Measurements from ENCODE around the gene SPOP. TPM values are rescaled to one million over a fixed set of nuclear protein-coding genes. Genes with fewer than 3 reads are reported as not detected.
"Not testable (repeated sequence)": the region's sequence is repeated elsewhere in the genome, so short reads cannot be mapped to it uniquely, and the experiment has no call there.

Gene SPOP
- total and polyA plus RNA-seq, 9 of the 15 experiments (the other 6 are each of a cell fraction or from before 2014, with no cell fraction given): 34.2 to 65.9 (median 39.7) TPM

DNA sequence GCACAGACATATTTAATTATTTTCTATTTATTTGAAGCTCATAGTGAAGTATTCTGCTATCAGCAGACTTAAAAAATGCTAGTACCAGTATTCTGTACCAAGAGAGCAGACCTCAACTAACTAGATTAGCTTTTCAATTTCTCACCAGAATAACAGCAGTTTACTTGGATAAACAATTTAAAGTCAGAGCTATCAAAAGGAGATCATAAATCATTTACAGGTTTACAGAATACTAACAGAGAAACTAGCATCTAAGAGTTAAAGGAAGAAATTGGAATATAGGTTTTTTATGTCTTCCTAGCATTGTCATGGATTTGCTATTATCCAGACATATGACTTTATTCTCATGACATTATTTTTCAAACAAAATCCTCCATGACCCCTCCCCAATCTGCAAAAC, 3.4 kb downstream of the SPOP start (continued):
- TF ChIP-seq, protein P1, sequence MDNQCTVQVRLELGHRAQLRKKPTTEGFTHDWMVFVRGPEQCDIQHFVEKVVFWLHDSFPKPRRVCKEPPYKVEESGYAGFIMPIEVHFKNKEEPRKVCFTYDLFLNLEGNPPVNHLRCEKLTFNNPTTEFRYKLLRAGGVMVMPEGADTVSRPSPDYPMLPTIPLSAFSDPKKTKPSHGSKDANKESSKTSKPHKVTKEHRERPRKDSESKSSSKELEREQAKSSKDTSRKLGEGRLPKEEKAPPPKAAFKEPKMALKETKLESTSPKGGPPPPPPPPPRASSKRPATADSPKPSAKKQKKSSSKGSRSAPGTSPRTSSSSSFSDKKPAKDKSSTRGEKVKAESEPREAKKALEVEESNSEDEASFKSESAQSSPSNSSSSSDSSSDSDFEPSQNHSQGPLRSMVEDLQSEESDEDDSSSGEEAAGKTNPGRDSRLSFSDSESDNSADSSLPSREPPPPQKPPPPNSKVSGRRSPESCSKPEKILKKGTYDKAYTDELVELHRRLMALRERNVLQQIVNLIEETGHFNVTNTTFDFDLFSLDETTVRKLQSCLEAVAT (IDR thresholded peaks at IDR 0.05): no peak
- no peak for TF ChIP-seq TGIF2 (CRISPR knock-in tag; IDR thresholded peaks at IDR 0.05)
- TF ChIP-seq NEUROD1 (IDR thresholded peaks at IDR 0.05; ENCODE audit: borderline replicate concordance, low read depth, low read length, partially characterized antibody): no peak
- TF ChIP-seq DIDO1 (tag; IDR thresholded peaks at IDR 0.05; ENCODE audit: low read depth): no peak
- TF ChIP-seq ZKSCAN3 (CRISPR knock-in tag; IDR thresholded peaks at IDR 0.05): no peak

DNA sequence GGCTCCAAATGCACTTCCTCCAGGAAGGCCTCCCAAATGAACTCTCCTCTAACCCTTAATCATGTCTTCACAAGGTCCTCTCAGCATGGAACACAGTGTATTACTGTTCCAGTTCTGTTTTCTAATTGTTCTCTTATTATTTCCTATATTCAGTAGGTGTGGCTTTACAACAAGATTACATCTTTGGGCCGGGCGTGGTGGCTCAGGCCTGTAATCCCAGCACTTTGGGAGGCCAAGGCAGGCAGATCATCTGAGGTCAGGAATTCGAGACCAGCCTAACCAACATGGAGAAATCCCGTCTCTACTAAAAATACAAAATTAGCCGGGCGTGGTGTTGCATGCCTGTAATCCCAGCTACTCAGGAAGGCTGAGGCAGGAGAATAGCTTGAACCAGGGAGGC, 4.2 kb downstream of the SPOP start:
- H3K4me2 ChIP-seq (ENCODE audit: insufficient read depth, low read length); in situ Hi-C loops (cut with MboI); H3K27ac ChIP-seq (ENCODE audit: extremely low read depth, low read depth, low read length); BruUV-seq (replicated peaks); FAIRE-seq; H4K20me1 ChIP-seq (replicated peaks; ENCODE audit: control insufficient read depth, insufficient read depth, low read length); H2AFZ ChIP-seq (ENCODE audit: low read depth, low read length); intact Hi-C loops (cut with micrococcal nuclease); CTCF ChIA-PET (ENCODE audit: low intra/inter-chr PET ratio); H3K9me1 ChIP-seq (ENCODE audit: control insufficient read depth, insufficient read depth, low read length); H3K4me3 ChIP-seq; DNase-seq (ENCODE audit: extremely low read depth in 1 of 4, low spot score in 3 of 4); H3K9ac ChIP-seq (ENCODE audit: insufficient read depth in 1 of 2, low read depth in 2 of 2, low read length in 2 of 2); H3K9me3 ChIP-seq (replicated peaks; ENCODE audit: control insufficient read depth, insufficient read depth, low read depth, low read length); ATAC-seq; H3K27me3 ChIP-seq (ENCODE audit: control insufficient read depth in 2 of 2, insufficient read depth in 2 of 2, low read length in 2 of 2): not testable (repeated sequence)
- POLR2A ChIA-PET: interaction anchor here (1.4 kb wide), 1 partner anchor 27 kb away, joined by 5 read pairs; no protein-coding TSS in a partner anchor
- H3K36me3 ChIP-seq (ENCODE audit: control insufficient read depth, insufficient read depth, low read length): peaks cover 24% of the 10 kb centered on the region
- H3K4me1 ChIP-seq (replicated peaks in 1 of 2; ENCODE audit: control insufficient read depth in 2 of 2, insufficient read depth in 2 of 2, low read length in 2 of 2): peaks cover 7 to 15% of the 10 kb centered on the region in 2 experiments; a peak in 4 of 5 replicates
- H3K79me2 ChIP-seq (ENCODE audit: control insufficient read depth, insufficient read depth, low read length): peaks cover 76% of the 10 kb centered on the region
- WGBS (ENCODE audit: insufficient coverage, low coverage, missing lambda C conversion rate): 60% methylated on average over 6 of the region's 6 CpGs
